Measurements from ENCODE around the gene CHAT.

The CHAT gene

GRCh38 chr10:49597426-49598163, 16.2 kb upstream of the CHAT start:
- no peak for DNase-seq

GRCh38 chr10:49598164-49598856, 15.5 kb upstream of the CHAT start:
- DNase-seq, result no peak

- no peak for DNase-seq
These were observed 14.9 kb upstream of the CHAT start for GRCh38 chr10:49598986-49599385.

- DNase-seq, result no peak
These were observed 14.3 kb upstream of the CHAT start for GRCh38 chr10:49599546-49599945.

GRCh38 chr10:49600046-49600445, 13.8 kb upstream of the CHAT start:
- DNase-seq, result no peak

GRCh38 chr10:49600781-49601400, 12.9 kb upstream of the CHAT start:
- no peak for DNase-seq

- DNase-seq, result no peak
These were observed 12.0 kb upstream of the CHAT start for GRCh38 chr10:49601857-49602256.

- DNase-seq, result no peak
These were observed 11.3 kb upstream of the CHAT start for GRCh38 chr10:49602380-49603023.

- no peak for DNase-seq
These were observed 8.5 kb upstream of the CHAT start for GRCh38 chr10:49605216-49605938.

GRCh38 chr10:49605939-49606509, 7.8 kb upstream of the CHAT start:
- no peak for DNase-seq

GRCh38 chr10:49606981-49607535, 6.8 kb upstream of the CHAT start:
- DNase-seq, result peak; percentile 73 to 91 (median 83)

GRCh38 chr10:49608166-49609005, 5.5 kb upstream of the CHAT start:
- DNase-seq, result no peak

GRCh38 chr10:49609006-49609282, 4.9 kb upstream of the CHAT start:
- DNase-seq, result no peak

- DNase-seq, result no peak
These were observed 4.3 kb upstream of the CHAT start for GRCh38 chr10:49609283-49610113.

GRCh38 chr10:49610114-49610457, 3.8 kb upstream of the CHAT start, which contains the start of gene SLC18A3:
Gene SLC18A3, plus strand, starts transcription at chr10:49610310. Its CDS starts 431 bp downstream, at chr10:49610741.
- DNase-seq, result no peak

- DNase-seq, result no peak
These were observed 3.2 kb upstream of the CHAT start for GRCh38 chr10:49610458-49611165.

GRCh38 chr10:49611166-49611815, 2.5 kb upstream of the CHAT start:
- no peak for DNase-seq

- DNase-seq, result no peak
These were observed 1.9 kb upstream of the CHAT start for GRCh38 chr10:49611816-49612512.

All from suppressor macrophage treated with lipopolysaccharide for 1 hour (primary cell).